Measurements from ENCODE around the gene TTLL10. TPM values are rescaled to one million over a fixed set of nuclear protein-coding genes. Genes with fewer than 3 reads are reported as not detected.
A peak's percentile ranks its signal among the peaks of the same experiment; 100 is the strongest.

Gene TTLL10
- total and polyA plus RNA-seq, 2 of the 4 experiments (the other 2 are of a cell fraction): not detected

- ATAC-seq (ENCODE audit: low read depth) (no peak), DNase-seq (no peak)
- Histone ChIP-seq H2BK120ac (ENCODE audit: low read depth, low read length) (no peak overlapping the region), H3K4ac (ENCODE audit: low read depth, low read length) (no peak overlapping the region), H3K9me3 (ENCODE audit: control insufficient read depth, insufficient read depth, low read length) (0 out of 2 replicates have a peak, but pooled peaks cover 3% of the 10 kb centered on the region), H3K79me1 (ENCODE audit: low read depth in 1 of 2, low read length in 2 of 2) (no peaks in the 10 kb centered on the region), H2BK15ac (ENCODE audit: low read depth, low read length) (no peak overlapping the region), H4K91ac (ENCODE audit: insufficient read depth, low read depth, low read length) (no peak overlapping the region), H2BK20ac (ENCODE audit: low read depth, low read length) (no peak overlapping the region), H3K9ac (ENCODE audit: low read depth, low read length) (no peak overlapping the region), H2BK5ac (ENCODE audit: low read depth, low read length, poor library complexity, severe bottlenecking) (no peak overlapping the region), H3K4me1 (ENCODE audit: control insufficient read depth, insufficient read depth, low read length) (no peaks in the 10 kb centered on the region), H2AFZ (replicated peaks; ENCODE audit: low read length, poor library complexity) (no peak overlapping the region), H3K4me2 (ENCODE audit: low read depth, low read length) (no peak overlapping the region), H3K23ac (ENCODE audit: low read depth, low read length) (no peak overlapping the region), H3K4me3 (ENCODE audit: insufficient read depth, low read depth, low read length) (no peak overlapping the region), H3K36me3 (ENCODE audit: control insufficient read depth, insufficient read depth, low read length) (no peaks in the 10 kb centered on the region), H3K9me1 (ENCODE audit: insufficient read depth, low read length) (peaks cover 9% of the 10 kb centered on the region), H3K18ac (ENCODE audit: low read depth, low read length) (no peak overlapping the region), H2AK5ac (ENCODE audit: low read depth, low read length) (no peak overlapping the region), H3K14ac (replicated peaks; ENCODE audit: low read depth, low read length) (no peak overlapping the region), H4K20me1 (ENCODE audit: insufficient read depth, low read length) (no peaks in the 10 kb centered on the region), H2AK9ac (replicated peaks; ENCODE audit: low read depth, low read length, poor library complexity) (peak overlapping the region; percentile 42), H4K5ac (ENCODE audit: low read depth, low read length) (no peak overlapping the region), H4K8ac (ENCODE audit: low read depth in 2 of 2, low read length in 2 of 2) (no peak overlapping the region), H3K27me3 (ENCODE audit: control insufficient read depth, insufficient read depth, low read length) (peaks cover 3% of the 10 kb centered on the region), H3K27ac (ENCODE audit: insufficient read depth, low read length) (no peak overlapping the region), H3K56ac (ENCODE audit: extremely low read depth, insufficient read depth, low read length) (no peak overlapping the region)
- in situ Hi-C loops (cut with MboI; ENCODE audit: low sequenced_read_pairs): no loop called here
- 86% methylated on average over 29 of the region's 45 CpGs; no CpG with 5 or more reads in 1 of the 2 experiments for WGBS, 2 experiments (ENCODE audit: extremely low coverage in 2 of 2, insufficient read length in 1 of 2)
- intact Hi-C loops (cut with micrococcal nuclease): no loop called here
- BruUV-seq (replicated peaks): no TSS peak
- TF ChIP-seq ELK1 (IDR thresholded peaks at IDR 0.05; ENCODE audit: borderline replicate concordance, low read depth, low read length) (no peak), MAZ (IDR thresholded peaks at IDR 0.05; ENCODE audit: borderline replicate concordance, low read depth, low read length) (no peak), MAFK (IDR thresholded peaks at IDR 0.05; ENCODE audit: low read depth, low read length) (no peak), CHD1 (IDR thresholded peaks at IDR 0.05; ENCODE audit: low read depth, low read length) (no peak), RAD21 (IDR thresholded peaks at IDR 0.05; ENCODE audit: low read length) (no peak), BHLHE40 (IDR thresholded peaks at IDR 0.05; ENCODE audit: low read depth, low read length) (no peak), MXI1 (IDR thresholded peaks at IDR 0.05; ENCODE audit: borderline replicate concordance, low read depth, low read length) (no peak)
- TF ChIP-seq, protein P1, sequence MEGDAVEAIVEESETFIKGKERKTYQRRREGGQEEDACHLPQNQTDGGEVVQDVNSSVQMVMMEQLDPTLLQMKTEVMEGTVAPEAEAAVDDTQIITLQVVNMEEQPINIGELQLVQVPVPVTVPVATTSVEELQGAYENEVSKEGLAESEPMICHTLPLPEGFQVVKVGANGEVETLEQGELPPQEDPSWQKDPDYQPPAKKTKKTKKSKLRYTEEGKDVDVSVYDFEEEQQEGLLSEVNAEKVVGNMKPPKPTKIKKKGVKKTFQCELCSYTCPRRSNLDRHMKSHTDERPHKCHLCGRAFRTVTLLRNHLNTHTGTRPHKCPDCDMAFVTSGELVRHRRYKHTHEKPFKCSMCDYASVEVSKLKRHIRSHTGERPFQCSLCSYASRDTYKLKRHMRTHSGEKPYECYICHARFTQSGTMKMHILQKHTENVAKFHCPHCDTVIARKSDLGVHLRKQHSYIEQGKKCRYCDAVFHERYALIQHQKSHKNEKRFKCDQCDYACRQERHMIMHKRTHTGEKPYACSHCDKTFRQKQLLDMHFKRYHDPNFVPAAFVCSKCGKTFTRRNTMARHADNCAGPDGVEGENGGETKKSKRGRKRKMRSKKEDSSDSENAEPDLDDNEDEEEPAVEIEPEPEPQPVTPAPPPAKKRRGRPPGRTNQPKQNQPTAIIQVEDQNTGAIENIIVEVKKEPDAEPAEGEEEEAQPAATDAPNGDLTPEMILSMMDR (conservative IDR thresholded peaks at IDR 0.05; ENCODE audit: low read depth, low read length): no peak
- POLR2A ChIA-PET (ENCODE audit: unreplicated experiment): no interaction called here
- CTCF ChIA-PET: no interaction called here
- dilution Hi-C loops (cut with HindIII; ENCODE audit: low sequenced_read_pairs, unreplicated experiment): no loop called here
Observed at GRCh38 chr1:1127551-1128451, 45.9 kb upstream of the TTLL10 start.
